Measurements from ENCODE around the gene FOLR3. TPM values are rescaled to one million over a fixed set of nuclear protein-coding genes. Genes with fewer than 3 reads are reported as not detected.

FOLR3 gene
- total RNA-seq, 4 donors from 2014 or later: 1.2 to 1.6 TPM; not detected in 2

- WGBS, 2 donors: 76 to 83% methylated on average over 11 of the region's 11 CpGs
- H3K4me1 ChIP-seq: peaks cover 14 to 34% of the 10 kb centered on the region in 2 donors
- intact Hi-C loops (cut with DNase I): loop anchor here (10.0 kb wide), 2 partner anchors 121 to 331 kb away; partner anchors contain the start of genes CLPB and INPPL1
- H3K9me3 ChIP-seq: no peaks in the 10 kb centered on the region
- H3K4me3 ChIP-seq (replicated peaks in 1 of 3): peak overlapping the region in 1 of 3 donors; percentile 76
- no peak for DNase-seq
- no peaks in the 10 kb centered on the region for H3K27me3 ChIP-seq
- TF ChIP-seq POLR2A (IDR thresholded peaks at IDR 0.05): no peak
- TF ChIP-seq CTCF (IDR thresholded peaks at IDR 0.05): no peak
- H3K36me3 ChIP-seq: peaks cover 3 to 5% of the 10 kb centered on the region in 2 donors
- H3K27ac ChIP-seq: peak overlapping the region; percentile 92 to 98 (median 96)
Observed at GRCh38 chr11:72103754-72104167, 31.8 kb upstream of the FOLR3 start.

GRCh38 chr11:72105888-72106287 lies 29.6 kb upstream of the FOLR3 start, which contains the start of gene TOMT:
TOMT (plus strand) TSS chr11:72105924; CDS start chr11:72105952, 28 bp downstream.
- no peak for TF ChIP-seq POLR2A (IDR thresholded peaks at IDR 0.05)
- no peak for TF ChIP-seq CTCF (IDR thresholded peaks at IDR 0.05)
- intact Hi-C loops (cut with DNase I): loop anchor here (10.0 kb wide), 2 partner anchors 119 to 329 kb away; partner anchors contain the start of genes CLPB and INPPL1
- H3K4me1 ChIP-seq: peaks cover 14 to 21% of the 10 kb centered on the region in 2 donors
- no peak within 1 kb of the TSS for H3K27ac ChIP-seq
- H3K27me3 ChIP-seq: no peaks in the 10 kb centered on the region
- DNase-seq: no peak
- 97% methylated on average over 7 to 11 of the region's 14 CpGs for WGBS, 2 donors
- no peaks in the 10 kb centered on the region for H3K36me3 ChIP-seq
- no peak within 1 kb of the TSS for H3K4me3 ChIP-seq (replicated peaks in 1 of 3)
- no peaks in the 10 kb centered on the region for H3K9me3 ChIP-seq

GRCh38 chr11:72111300-72112142 lies 24.0 kb upstream of the FOLR3 start:
- intact Hi-C loops (cut with DNase I): no loop called here
- H3K4me1 ChIP-seq: peaks cover 9 to 15% of the 10 kb centered on the region in 2 donors
- H3K27me3 ChIP-seq: no peaks in the 10 kb centered on the region
- no peaks in the 10 kb centered on the region for H3K9me3 ChIP-seq
- no peaks in the 10 kb centered on the region for H3K36me3 ChIP-seq
- H3K4me3 ChIP-seq (replicated peaks in 1 of 3): peak overlapping the region in 2 of 3 donors; percentile 4 to 26
- peak overlapping the region; percentile 92 to 98 (median 98) for H3K27ac ChIP-seq
- DNase-seq: no peak
- WGBS, 2 donors: 2 to 3% methylated on average over 9 to 10 of the region's 10 CpGs
- no peak for TF ChIP-seq POLR2A (IDR thresholded peaks at IDR 0.05)
- peak in 1 of 6 experiments; percentile 10 for TF ChIP-seq CTCF (IDR thresholded peaks at IDR 0.05)

GRCh38 chr11:72112143-72112977 lies 23.2 kb upstream of the FOLR3 start, which contains the start of gene ANAPC15:
ANAPC15 (minus strand) TSS chr11:72112695; CDS start chr11:72111276, 1,419 bp downstream.
- intact Hi-C loops (cut with DNase I): no loop called here
- DNase-seq: peak; percentile 99 to 100
- Histone ChIP-seq H3K9me3 (no peaks in the 10 kb centered on the region), H3K4me1 (peaks cover 9 to 15% of the 10 kb centered on the region in 2 donors), H3K27me3 (no peaks in the 10 kb centered on the region), H3K36me3 (no peaks in the 10 kb centered on the region), H3K27ac (peak within 1 kb of the TSS; percentile 92 to 98 (median 98)), H3K4me3 (replicated peaks in 1 of 3) (peak within 1 kb of the TSS in 2 of 3 donors; percentile 4 to 44)
- TF ChIP-seq POLR2A (IDR thresholded peaks at IDR 0.05) (peak; percentile 82 to 99), CTCF (IDR thresholded peaks at IDR 0.05) (peak in 1 of 6 experiments; percentile 10)
- WGBS, 2 donors: 1% methylated on average over 40 to 49 of the region's 49 CpGs

Data from thyroid gland (tissue), 4 donors.